ENCODE measurements around the gene NHLRC4. TPM values are rescaled to one million over a fixed set of nuclear protein-coding genes. Genes with fewer than 3 reads are reported as not detected.

NHLRC4 gene
- total RNA-seq, 1 experiment from 2014 or later, result 4.0 TPM

DNA sequence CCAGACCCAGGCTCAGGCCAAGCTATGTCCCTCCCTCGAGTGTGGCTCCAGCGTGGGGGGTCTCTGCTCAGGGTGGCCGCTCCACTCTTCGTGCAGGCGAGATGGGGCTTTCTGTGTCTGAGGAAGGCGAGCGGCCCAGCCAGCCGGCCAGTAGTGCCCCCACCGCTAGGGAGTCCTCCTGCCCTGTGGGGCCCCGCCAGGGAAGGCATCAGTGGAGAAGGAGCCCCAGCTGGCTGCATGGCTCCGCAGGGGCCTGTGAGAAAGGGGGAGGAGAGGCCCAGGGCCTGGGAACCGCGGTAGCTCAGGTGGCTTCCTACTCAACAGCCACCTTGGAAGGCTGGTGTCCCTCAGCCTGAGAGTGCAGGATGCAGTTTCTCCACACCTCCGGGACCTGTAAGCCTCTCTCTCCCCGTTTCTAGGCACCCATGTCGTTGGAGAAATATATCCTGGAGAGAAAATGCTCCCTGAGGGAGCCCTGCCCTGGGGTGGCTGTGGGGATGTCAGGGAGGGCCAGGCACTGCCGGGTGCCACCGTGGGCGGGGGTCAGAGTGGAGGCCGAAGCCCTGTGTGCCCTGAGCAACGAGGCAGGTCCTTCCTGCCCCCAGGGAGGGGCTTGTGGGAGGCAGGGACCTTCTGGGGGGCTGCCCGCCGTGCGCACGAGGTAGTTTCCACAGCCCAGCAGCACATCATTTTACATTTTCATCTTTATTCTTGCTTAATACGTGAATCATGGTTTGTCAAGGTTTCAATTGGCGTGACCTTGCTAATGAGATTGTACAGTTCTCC lies 6.3 kb downstream of the NHLRC4 start:
- Histone ChIP-seq H3K4me3 (ENCODE audit: low read depth in 2 of 2, low read length in 2 of 2) (no peak overlapping the region), H3K27me3 (ENCODE audit: control insufficient read depth, insufficient read depth, low read length) (no peaks in the 10 kb centered on the region), H3K9me3 (ENCODE audit: control insufficient read depth, insufficient read depth, low read depth, low read length) (no peaks in the 10 kb centered on the region), H3K36me3 (ENCODE audit: control insufficient read depth, insufficient read depth, low read length) (no peaks in the 10 kb centered on the region), H3K4me1 (ENCODE audit: control insufficient read depth, insufficient read depth, low read length) (peaks cover 27% of the 10 kb centered on the region), H3K27ac (ENCODE audit: low read length) (no peak overlapping the region)
- TF ChIP-seq TCF7L2 (IDR thresholded peaks at IDR 0.05; ENCODE audit: low read depth, low read length) (no peak), POLR2AphosphoS5 (IDR thresholded peaks at IDR 0.05; ENCODE audit: low read depth, low read length) (no peak), SIN3A (IDR thresholded peaks at IDR 0.05; ENCODE audit: borderline replicate concordance, insufficient read depth, low read depth, low read length) (no peak)
- TF ChIP-seq, protein P1, sequence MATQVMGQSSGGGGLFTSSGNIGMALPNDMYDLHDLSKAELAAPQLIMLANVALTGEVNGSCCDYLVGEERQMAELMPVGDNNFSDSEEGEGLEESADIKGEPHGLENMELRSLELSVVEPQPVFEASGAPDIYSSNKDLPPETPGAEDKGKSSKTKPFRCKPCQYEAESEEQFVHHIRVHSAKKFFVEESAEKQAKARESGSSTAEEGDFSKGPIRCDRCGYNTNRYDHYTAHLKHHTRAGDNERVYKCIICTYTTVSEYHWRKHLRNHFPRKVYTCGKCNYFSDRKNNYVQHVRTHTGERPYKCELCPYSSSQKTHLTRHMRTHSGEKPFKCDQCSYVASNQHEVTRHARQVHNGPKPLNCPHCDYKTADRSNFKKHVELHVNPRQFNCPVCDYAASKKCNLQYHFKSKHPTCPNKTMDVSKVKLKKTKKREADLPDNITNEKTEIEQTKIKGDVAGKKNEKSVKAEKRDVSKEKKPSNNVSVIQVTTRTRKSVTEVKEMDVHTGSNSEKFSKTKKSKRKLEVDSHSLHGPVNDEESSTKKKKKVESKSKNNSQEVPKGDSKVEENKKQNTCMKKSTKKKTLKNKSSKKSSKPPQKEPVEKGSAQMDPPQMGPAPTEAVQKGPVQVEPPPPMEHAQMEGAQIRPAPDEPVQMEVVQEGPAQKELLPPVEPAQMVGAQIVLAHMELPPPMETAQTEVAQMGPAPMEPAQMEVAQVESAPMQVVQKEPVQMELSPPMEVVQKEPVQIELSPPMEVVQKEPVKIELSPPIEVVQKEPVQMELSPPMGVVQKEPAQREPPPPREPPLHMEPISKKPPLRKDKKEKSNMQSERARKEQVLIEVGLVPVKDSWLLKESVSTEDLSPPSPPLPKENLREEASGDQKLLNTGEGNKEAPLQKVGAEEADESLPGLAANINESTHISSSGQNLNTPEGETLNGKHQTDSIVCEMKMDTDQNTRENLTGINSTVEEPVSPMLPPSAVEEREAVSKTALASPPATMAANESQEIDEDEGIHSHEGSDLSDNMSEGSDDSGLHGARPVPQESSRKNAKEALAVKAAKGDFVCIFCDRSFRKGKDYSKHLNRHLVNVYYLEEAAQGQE (IDR thresholded peaks at IDR 0.05; ENCODE audit: insufficient read depth in 1 of 2, low read depth in 2 of 2, low read length in 1 of 2), result no peak
- TF ChIP-seq, protein P2, sequence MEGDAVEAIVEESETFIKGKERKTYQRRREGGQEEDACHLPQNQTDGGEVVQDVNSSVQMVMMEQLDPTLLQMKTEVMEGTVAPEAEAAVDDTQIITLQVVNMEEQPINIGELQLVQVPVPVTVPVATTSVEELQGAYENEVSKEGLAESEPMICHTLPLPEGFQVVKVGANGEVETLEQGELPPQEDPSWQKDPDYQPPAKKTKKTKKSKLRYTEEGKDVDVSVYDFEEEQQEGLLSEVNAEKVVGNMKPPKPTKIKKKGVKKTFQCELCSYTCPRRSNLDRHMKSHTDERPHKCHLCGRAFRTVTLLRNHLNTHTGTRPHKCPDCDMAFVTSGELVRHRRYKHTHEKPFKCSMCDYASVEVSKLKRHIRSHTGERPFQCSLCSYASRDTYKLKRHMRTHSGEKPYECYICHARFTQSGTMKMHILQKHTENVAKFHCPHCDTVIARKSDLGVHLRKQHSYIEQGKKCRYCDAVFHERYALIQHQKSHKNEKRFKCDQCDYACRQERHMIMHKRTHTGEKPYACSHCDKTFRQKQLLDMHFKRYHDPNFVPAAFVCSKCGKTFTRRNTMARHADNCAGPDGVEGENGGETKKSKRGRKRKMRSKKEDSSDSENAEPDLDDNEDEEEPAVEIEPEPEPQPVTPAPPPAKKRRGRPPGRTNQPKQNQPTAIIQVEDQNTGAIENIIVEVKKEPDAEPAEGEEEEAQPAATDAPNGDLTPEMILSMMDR (IDR thresholded peaks at IDR 0.05), result no peak
- in situ Hi-C loops (cut with HindIII; ENCODE audit: low pct_unique_long_range_greater_than_20kb, low sequenced_read_pairs) (no loop called here), intact Hi-C loops (cut with micrococcal nuclease; ENCODE audit: unreplicated experiment) (no loop called here)
- ATAC-seq, result no peak
- POLR2A ChIA-PET, result no interaction called here
- CTCF ChIA-PET, result no interaction called here
- BruUV-seq (replicated peaks), result no TSS peak
- DNase-seq (ENCODE audit: low read depth, low spot score), result no peak

- no peaks in the 10 kb centered on the region for H3K27me3 ChIP-seq (ENCODE audit: control insufficient read depth, insufficient read depth, low read length)
- TF ChIP-seq POLR2AphosphoS5 (IDR thresholded peaks at IDR 0.05; ENCODE audit: low read depth, low read length), result no peak
- TF ChIP-seq TCF7L2 (IDR thresholded peaks at IDR 0.05; ENCODE audit: low read depth, low read length), result no peak
- TF ChIP-seq, protein P2 (IDR thresholded peaks at IDR 0.05), result no peak
- no peak for TF ChIP-seq SIN3A (IDR thresholded peaks at IDR 0.05; ENCODE audit: borderline replicate concordance, insufficient read depth, low read depth, low read length)
- TF ChIP-seq, protein P1 (IDR thresholded peaks at IDR 0.05; ENCODE audit: insufficient read depth in 1 of 2, low read depth in 2 of 2, low read length in 1 of 2), result no peak
- no peaks in the 10 kb centered on the region for H3K36me3 ChIP-seq (ENCODE audit: control insufficient read depth, insufficient read depth, low read length)
- in situ Hi-C loops (cut with HindIII; ENCODE audit: low pct_unique_long_range_greater_than_20kb, low sequenced_read_pairs) (no loop called here), intact Hi-C loops (cut with micrococcal nuclease; ENCODE audit: unreplicated experiment) (no loop called here)
- no peak overlapping the region for H3K27ac ChIP-seq (ENCODE audit: low read length)
- POLR2A ChIA-PET, result no interaction called here
- peaks cover 16% of the 10 kb centered on the region for H3K4me1 ChIP-seq (ENCODE audit: control insufficient read depth, insufficient read depth, low read length)
- no peak for ATAC-seq
- no peak overlapping the region for H3K4me3 ChIP-seq (ENCODE audit: low read depth in 2 of 2, low read length in 2 of 2)
- no TSS peak for BruUV-seq (replicated peaks)
- H3K9me3 ChIP-seq (ENCODE audit: control insufficient read depth, insufficient read depth, low read depth, low read length), result no peaks in the 10 kb centered on the region
- CTCF ChIA-PET, result interaction anchor here (0.5 kb wide), 1 partner anchor 43 kb away, joined by 6 read pairs; no protein-coding TSS in a partner anchor
- no peak for DNase-seq (ENCODE audit: low read depth, low spot score)
Observed at GRCh38 chr16:574021-574760, 7.4 kb downstream of the NHLRC4 start.
